Measurements from ENCODE around the gene SPO11. TPM values are rescaled to one million over a fixed set of nuclear protein-coding genes. Genes with fewer than 3 reads are reported as not detected.

The SPO11 gene
- polyA plus RNA-seq, 1 donor = not detected

GRCh38 chr20:57290178-57290484 lies 39.5 kb upstream of the SPO11 start:
- DNase-seq = no peak
- Histone ChIP-seq H3K27me3 (ENCODE audit: control insufficient read depth, insufficient read depth, low read length) (peaks cover 30% of the 10 kb centered on the region), H3K36me3 (ENCODE audit: control insufficient read depth, insufficient read depth, low read length) (no peaks in the 10 kb centered on the region), H3K27ac (ENCODE audit: low read length) (no peak overlapping the region), H3K4me1 (ENCODE audit: control insufficient read depth, insufficient read depth, low read length) (peaks cover 7% of the 10 kb centered on the region), H3K4me3 (ENCODE audit: low read length) (no peak overlapping the region), H3K9me3 (ENCODE audit: control insufficient read depth, low read depth, low read length) (no peaks in the 10 kb centered on the region)
- no CpG with 5 or more reads among the region's 5 CpGs for WGBS (ENCODE audit: insufficient coverage, low lambda C conversion rate)

- H3K27me3 ChIP-seq (ENCODE audit: control insufficient read depth, insufficient read depth, low read length) = peaks cover 28% of the 10 kb centered on the region
Measured at GRCh38 chr20:57291003-57291402, 38.6 kb upstream of the SPO11 start.

GRCh38 chr20:57291694-57292093 lies 37.9 kb upstream of the SPO11 start:
- H3K27me3 ChIP-seq (ENCODE audit: control insufficient read depth, insufficient read depth, low read length) = peaks cover 23% of the 10 kb centered on the region
- no peaks in the 10 kb centered on the region for H3K36me3 ChIP-seq (ENCODE audit: control insufficient read depth, insufficient read depth, low read length)
- WGBS (ENCODE audit: insufficient coverage, low lambda C conversion rate) = no CpG with 5 or more reads among the region's 6 CpGs
- no peak overlapping the region for H3K4me3 ChIP-seq (ENCODE audit: low read length)
- no peaks in the 10 kb centered on the region for H3K9me3 ChIP-seq (ENCODE audit: control insufficient read depth, low read depth, low read length)
- H3K4me1 ChIP-seq (ENCODE audit: control insufficient read depth, insufficient read depth, low read length) = peaks cover 7% of the 10 kb centered on the region
- no peak for DNase-seq
- H3K27ac ChIP-seq (ENCODE audit: low read length) = no peak overlapping the region

More at GRCh38 chr20:57291003-57291402, 38.6 kb upstream of the SPO11 start:
- Histone ChIP-seq H3K4me1 (ENCODE audit: control insufficient read depth, insufficient read depth, low read length) (peaks cover 7% of the 10 kb centered on the region), H3K27ac (ENCODE audit: low read length) (no peak overlapping the region), H3K36me3 (ENCODE audit: control insufficient read depth, insufficient read depth, low read length) (no peaks in the 10 kb centered on the region), H3K4me3 (ENCODE audit: low read length) (no peak overlapping the region), H3K9me3 (ENCODE audit: control insufficient read depth, low read depth, low read length) (no peaks in the 10 kb centered on the region)
- DNase-seq = no peak
- 62% methylated on average over 2 of the region's 10 CpGs for WGBS (ENCODE audit: insufficient coverage, low lambda C conversion rate)

- no peaks in the 10 kb centered on the region for H3K9me3 ChIP-seq (ENCODE audit: control insufficient read depth, low read depth, low read length)
- no peak overlapping the region for H3K4me3 ChIP-seq (ENCODE audit: low read length)
- DNase-seq = no peak
Measured at GRCh38 chr20:57292611-57293010, 37.0 kb upstream of the SPO11 start.

GRCh38 chr20:57293995-57294394 lies 35.6 kb upstream of the SPO11 start:
- H3K9me3 ChIP-seq (ENCODE audit: control insufficient read depth, low read depth, low read length) = no peaks in the 10 kb centered on the region
- no peak overlapping the region for H3K4me3 ChIP-seq (ENCODE audit: low read length)
- H3K4me1 ChIP-seq (ENCODE audit: control insufficient read depth, insufficient read depth, low read length) = no peaks in the 10 kb centered on the region
- peaks cover 3% of the 10 kb centered on the region for H3K27me3 ChIP-seq (ENCODE audit: control insufficient read depth, insufficient read depth, low read length)
- H3K36me3 ChIP-seq (ENCODE audit: control insufficient read depth, insufficient read depth, low read length) = no peaks in the 10 kb centered on the region
- no peak overlapping the region for H3K27ac ChIP-seq (ENCODE audit: low read length)
- no peak for DNase-seq
- 100% methylated on average over 1 of the region's 7 CpGs for WGBS (ENCODE audit: insufficient coverage, low lambda C conversion rate)

More at GRCh38 chr20:57292611-57293010, 37.0 kb upstream of the SPO11 start:
- Histone ChIP-seq H3K27ac (ENCODE audit: low read length) (no peak overlapping the region), H3K4me1 (ENCODE audit: control insufficient read depth, insufficient read depth, low read length) (peaks cover 7% of the 10 kb centered on the region), H3K36me3 (ENCODE audit: control insufficient read depth, insufficient read depth, low read length) (no peaks in the 10 kb centered on the region), H3K27me3 (ENCODE audit: control insufficient read depth, insufficient read depth, low read length) (peaks cover 15% of the 10 kb centered on the region)
- no CpG with 5 or more reads among the region's 2 CpGs for WGBS (ENCODE audit: insufficient coverage, low lambda C conversion rate)

GRCh38 chr20:57294550-57294949 lies 35.1 kb upstream of the SPO11 start:
- Histone ChIP-seq H3K4me3 (ENCODE audit: low read length) (no peak overlapping the region), H3K36me3 (ENCODE audit: control insufficient read depth, insufficient read depth, low read length) (no peaks in the 10 kb centered on the region), H3K27me3 (ENCODE audit: control insufficient read depth, insufficient read depth, low read length) (peaks cover 2% of the 10 kb centered on the region), H3K4me1 (ENCODE audit: control insufficient read depth, insufficient read depth, low read length) (no peaks in the 10 kb centered on the region), H3K9me3 (ENCODE audit: control insufficient read depth, low read depth, low read length) (no peaks in the 10 kb centered on the region), H3K27ac (ENCODE audit: low read length) (no peak overlapping the region)
- no peak for DNase-seq
- WGBS (ENCODE audit: insufficient coverage, low lambda C conversion rate) = no CpG with 5 or more reads among the region's 3 CpGs

- Histone ChIP-seq H3K4me1 (ENCODE audit: control insufficient read depth, insufficient read depth, low read length) (no peaks in the 10 kb centered on the region), H3K4me3 (ENCODE audit: low read length) (no peak overlapping the region), H3K9me3 (ENCODE audit: control insufficient read depth, low read depth, low read length) (no peaks in the 10 kb centered on the region), H3K27ac (ENCODE audit: low read length) (no peak overlapping the region), H3K36me3 (ENCODE audit: control insufficient read depth, insufficient read depth, low read length) (no peaks in the 10 kb centered on the region), H3K27me3 (ENCODE audit: control insufficient read depth, insufficient read depth, low read length) (peaks cover 3% of the 10 kb centered on the region)
- no peak for DNase-seq
- 92% methylated on average over 2 of the region's 4 CpGs for WGBS (ENCODE audit: insufficient coverage, low lambda C conversion rate)
Measured at GRCh38 chr20:57298457-57298856, 31.1 kb upstream of the SPO11 start.

- Histone ChIP-seq H3K9me3 (ENCODE audit: control insufficient read depth, low read depth, low read length) (no peaks in the 10 kb centered on the region), H3K36me3 (ENCODE audit: control insufficient read depth, insufficient read depth, low read length) (no peaks in the 10 kb centered on the region), H3K27me3 (ENCODE audit: control insufficient read depth, insufficient read depth, low read length) (peaks cover 3% of the 10 kb centered on the region), H3K27ac (ENCODE audit: low read length) (no peak overlapping the region), H3K4me3 (ENCODE audit: low read length) (no peak overlapping the region), H3K4me1 (ENCODE audit: control insufficient read depth, insufficient read depth, low read length) (no peaks in the 10 kb centered on the region)
- no peak for DNase-seq
- WGBS (ENCODE audit: insufficient coverage, low lambda C conversion rate) = no CpG with 5 or more reads among the region's 14 CpGs
Measured at GRCh38 chr20:57301026-57301425, 28.6 kb upstream of the SPO11 start.

GRCh38 chr20:57306747-57307146 lies 22.9 kb upstream of the SPO11 start:
- WGBS (ENCODE audit: insufficient coverage, low lambda C conversion rate) = no CpG with 5 or more reads among the region's 5 CpGs
- Histone ChIP-seq H3K4me3 (ENCODE audit: low read length) (no peak overlapping the region), H3K27me3 (ENCODE audit: control insufficient read depth, insufficient read depth, low read length) (peaks cover 3% of the 10 kb centered on the region), H3K36me3 (ENCODE audit: control insufficient read depth, insufficient read depth, low read length) (no peaks in the 10 kb centered on the region), H3K27ac (ENCODE audit: low read length) (no peak overlapping the region), H3K4me1 (ENCODE audit: control insufficient read depth, insufficient read depth, low read length) (no peaks in the 10 kb centered on the region), H3K9me3 (ENCODE audit: control insufficient read depth, low read depth, low read length) (no peaks in the 10 kb centered on the region)
- DNase-seq = no peak

GRCh38 chr20:57308451-57309271 lies 20.9 kb upstream of the SPO11 start:
- Histone ChIP-seq H3K4me1 (ENCODE audit: control insufficient read depth, insufficient read depth, low read length) (no peaks in the 10 kb centered on the region), H3K27me3 (ENCODE audit: control insufficient read depth, insufficient read depth, low read length) (peaks cover 4% of the 10 kb centered on the region), H3K36me3 (ENCODE audit: control insufficient read depth, insufficient read depth, low read length) (no peaks in the 10 kb centered on the region), H3K9me3 (ENCODE audit: control insufficient read depth, low read depth, low read length) (no peaks in the 10 kb centered on the region), H3K27ac (ENCODE audit: low read length) (no peak overlapping the region), H3K4me3 (ENCODE audit: low read length) (no peak overlapping the region)
- WGBS (ENCODE audit: insufficient coverage, low lambda C conversion rate) = no CpG with 5 or more reads among the region's 13 CpGs
- no peak for DNase-seq

- Histone ChIP-seq H3K4me1 (ENCODE audit: control insufficient read depth, insufficient read depth, low read length) (no peaks in the 10 kb centered on the region), H3K36me3 (ENCODE audit: control insufficient read depth, insufficient read depth, low read length) (no peaks in the 10 kb centered on the region), H3K9me3 (ENCODE audit: control insufficient read depth, low read depth, low read length) (no peaks in the 10 kb centered on the region), H3K4me3 (ENCODE audit: low read length) (no peak overlapping the region), H3K27ac (ENCODE audit: low read length) (no peak overlapping the region), H3K27me3 (ENCODE audit: control insufficient read depth, insufficient read depth, low read length) (peaks cover 4% of the 10 kb centered on the region)
- no peak for DNase-seq
- WGBS (ENCODE audit: insufficient coverage, low lambda C conversion rate) = 82% methylated on average over 3 of the region's 9 CpGs
Measured at GRCh38 chr20:57309544-57310115, 20.0 kb upstream of the SPO11 start.

Measured in large intestine (tissue), 3 donors.